Adrenal gland (tissue), 5 donors: ENCODE results near the gene AK8.

ENCODE experiments used
- POLR2A ChIP-seq, 2 donors: fragments of 450-650 bp; IDR thresholded peaks; one replicate each; pipeline ENCODE4 v1.6.1; 2017; ENCODE audit warnings: antibody characterized with exemption in 2 of 2, mild to moderate bottlenecking in 2 of 2, moderate library complexity in 1 of 2
- TF ChIP-seq, protein P1 (sequence below), 6 experiments: fragments of 450-650 bp in 4 of 6; fragments of 200-600 bp in 2 of 6; sonication (generic) in 1 of 6; IDR thresholded peaks; 1 replicate in 5 of 6; 2 replicates in 1 of 6; pipeline versions ENCODE4 v1.5.1 to v1.8.0; 2016 to 2021; ENCODE audit warnings: antibody characterized with exemption in 6 of 6, mild to moderate bottlenecking in 2 of 6, moderate library complexity in 1 of 6
- donor health status: DM: no; HTN: no; CAD: no.

DNA sequence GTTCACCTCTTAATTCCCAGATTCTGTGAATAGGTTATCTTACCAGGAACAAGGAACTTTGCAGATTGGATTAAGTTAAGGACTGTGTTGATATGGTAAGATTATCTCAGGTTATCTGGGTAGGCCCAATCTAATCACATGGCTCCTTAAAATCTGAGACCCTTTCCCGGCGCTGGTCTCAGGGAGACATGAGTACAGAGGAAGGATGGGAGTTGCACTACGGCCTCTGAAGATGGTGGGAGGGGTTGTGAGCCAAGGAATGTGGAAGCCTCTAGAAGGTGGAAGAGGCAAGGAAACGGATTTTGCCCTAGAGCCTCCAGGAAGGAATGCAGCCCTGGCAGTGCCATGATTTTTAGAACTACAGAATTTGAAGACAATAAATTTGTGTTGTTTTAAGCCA is 95.1 kb downstream of the AK8 start:
- TF ChIP-seq, protein P1, sequence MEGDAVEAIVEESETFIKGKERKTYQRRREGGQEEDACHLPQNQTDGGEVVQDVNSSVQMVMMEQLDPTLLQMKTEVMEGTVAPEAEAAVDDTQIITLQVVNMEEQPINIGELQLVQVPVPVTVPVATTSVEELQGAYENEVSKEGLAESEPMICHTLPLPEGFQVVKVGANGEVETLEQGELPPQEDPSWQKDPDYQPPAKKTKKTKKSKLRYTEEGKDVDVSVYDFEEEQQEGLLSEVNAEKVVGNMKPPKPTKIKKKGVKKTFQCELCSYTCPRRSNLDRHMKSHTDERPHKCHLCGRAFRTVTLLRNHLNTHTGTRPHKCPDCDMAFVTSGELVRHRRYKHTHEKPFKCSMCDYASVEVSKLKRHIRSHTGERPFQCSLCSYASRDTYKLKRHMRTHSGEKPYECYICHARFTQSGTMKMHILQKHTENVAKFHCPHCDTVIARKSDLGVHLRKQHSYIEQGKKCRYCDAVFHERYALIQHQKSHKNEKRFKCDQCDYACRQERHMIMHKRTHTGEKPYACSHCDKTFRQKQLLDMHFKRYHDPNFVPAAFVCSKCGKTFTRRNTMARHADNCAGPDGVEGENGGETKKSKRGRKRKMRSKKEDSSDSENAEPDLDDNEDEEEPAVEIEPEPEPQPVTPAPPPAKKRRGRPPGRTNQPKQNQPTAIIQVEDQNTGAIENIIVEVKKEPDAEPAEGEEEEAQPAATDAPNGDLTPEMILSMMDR (IDR thresholded peaks at IDR 0.05) = no peak
- no peak for TF ChIP-seq POLR2A (IDR thresholded peaks at IDR 0.05)
